ENCODE results near the gene HDAC10. TPM values are rescaled to one million over a fixed set of nuclear protein-coding genes. Genes with fewer than 3 reads are reported as not detected.

HDAC10 gene
- total and polyA plus RNA-seq, 10 of the 15 experiments (the other 5 are each of a cell fraction or from before 2014, with no cell fraction given) = 0.26 to 48.6 (median 5.0) TPM

DNA sequence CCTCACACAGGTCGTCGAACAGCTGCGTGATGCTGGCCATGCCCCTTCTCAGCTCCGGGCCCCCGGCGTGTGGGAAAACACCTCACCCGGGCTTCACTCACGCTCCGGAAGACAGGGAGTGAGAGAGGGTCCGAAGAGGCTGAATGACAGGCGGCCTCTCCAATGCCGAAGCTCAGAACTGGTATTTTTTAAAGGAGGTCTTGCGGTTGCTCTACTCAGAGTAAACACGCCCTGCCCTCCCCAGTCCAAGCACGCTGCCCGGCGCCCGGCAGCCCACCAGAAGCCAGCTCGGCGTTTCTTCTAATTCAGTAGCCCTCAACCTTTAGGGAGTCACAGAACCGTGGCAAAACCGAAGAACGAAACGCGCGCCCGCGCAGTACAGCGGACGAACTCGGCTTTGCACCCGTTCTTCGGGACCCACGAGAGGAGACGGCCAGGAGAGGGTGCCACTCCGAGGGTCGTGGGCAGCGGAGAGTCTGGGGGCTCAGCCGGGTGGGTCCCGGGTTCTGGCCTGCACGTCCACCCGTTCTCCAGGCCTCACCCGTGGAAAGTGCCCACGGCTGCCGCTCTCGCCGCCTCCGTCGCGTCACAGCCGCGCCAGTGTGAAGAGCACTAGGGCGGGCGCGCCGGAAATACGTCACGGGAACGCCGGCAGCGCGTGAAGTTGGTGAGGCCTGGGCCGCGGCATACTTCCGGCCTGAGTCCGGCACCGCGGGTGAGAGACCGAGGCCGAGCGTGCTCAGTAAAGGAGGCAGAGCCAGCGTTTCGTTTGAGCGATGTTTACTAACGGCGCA is 6.4 kb downstream of the HDAC10 start, which contains the start of gene TUBGCP6 (continued):
- TF ChIP-seq HSF1 (IDR thresholded peaks at IDR 0.05; ENCODE audit: low read depth, low read length) (no peak), RUNX3 (IDR thresholded peaks at IDR 0.05; ENCODE audit: low read length) (peak; percentile 70), YBX1 (IDR thresholded peaks at IDR 0.05) (no peak), TBL1XR1 (IDR thresholded peaks at IDR 0.05; ENCODE audit: low read depth, low read length) (no peak), ZZZ3 (IDR thresholded peaks at IDR 0.05; ENCODE audit: control insufficient read depth, insufficient read length, low read depth) (no peak), NFIC (IDR thresholded peaks at IDR 0.05; ENCODE audit: low read depth, low read length) (no peak), SREBF1 (IDR thresholded peaks at IDR 0.05; ENCODE audit: low read length) (no peak), CHD4 (IDR thresholded peaks at IDR 0.05) (no peak), PAX8 (IDR thresholded peaks at IDR 0.05) (no peak), RB1 (IDR thresholded peaks at IDR 0.05; ENCODE audit: borderline replicate concordance) (peak; percentile 84; the same call in 1 of the 2 replicates), EP300 (IDR thresholded peaks at IDR 0.05; ENCODE audit: borderline replicate concordance in 1 of 2, control insufficient read depth in 1 of 2, low read depth in 2 of 2, low read length in 2 of 2) (peak in 1 of 2 experiments; percentile 30; a peak in 1 of 4 replicates), CBX3 (IDR thresholded peaks at IDR 0.05; ENCODE audit: borderline replicate concordance, low read depth) (no peak), HDAC2 (IDR thresholded peaks at IDR 0.05) (no peak), ASH2L (IDR thresholded peaks at IDR 0.05; ENCODE audit: borderline replicate concordance, low read depth) (no peak), NR2C1 (IDR thresholded peaks at IDR 0.05) (peak; percentile 59; the same call in 1 of the 2 replicates), BRCA1 (IDR thresholded peaks at IDR 0.05; ENCODE audit: low read depth, low read length) (no peak), EGR1 (IDR thresholded peaks at IDR 0.05; ENCODE audit: borderline replicate concordance in 1 of 2, low read depth in 2 of 2, low read length in 2 of 2) (peak in 1 of 2 experiments; percentile 38; a peak in 1 of 3 replicates), SREBF2 (IDR thresholded peaks at IDR 0.05; ENCODE audit: low read length) (0 out of 2 replicates have a peak, but pooled peaks have one; percentile 35)
- TF ChIP-seq, protein P1, sequence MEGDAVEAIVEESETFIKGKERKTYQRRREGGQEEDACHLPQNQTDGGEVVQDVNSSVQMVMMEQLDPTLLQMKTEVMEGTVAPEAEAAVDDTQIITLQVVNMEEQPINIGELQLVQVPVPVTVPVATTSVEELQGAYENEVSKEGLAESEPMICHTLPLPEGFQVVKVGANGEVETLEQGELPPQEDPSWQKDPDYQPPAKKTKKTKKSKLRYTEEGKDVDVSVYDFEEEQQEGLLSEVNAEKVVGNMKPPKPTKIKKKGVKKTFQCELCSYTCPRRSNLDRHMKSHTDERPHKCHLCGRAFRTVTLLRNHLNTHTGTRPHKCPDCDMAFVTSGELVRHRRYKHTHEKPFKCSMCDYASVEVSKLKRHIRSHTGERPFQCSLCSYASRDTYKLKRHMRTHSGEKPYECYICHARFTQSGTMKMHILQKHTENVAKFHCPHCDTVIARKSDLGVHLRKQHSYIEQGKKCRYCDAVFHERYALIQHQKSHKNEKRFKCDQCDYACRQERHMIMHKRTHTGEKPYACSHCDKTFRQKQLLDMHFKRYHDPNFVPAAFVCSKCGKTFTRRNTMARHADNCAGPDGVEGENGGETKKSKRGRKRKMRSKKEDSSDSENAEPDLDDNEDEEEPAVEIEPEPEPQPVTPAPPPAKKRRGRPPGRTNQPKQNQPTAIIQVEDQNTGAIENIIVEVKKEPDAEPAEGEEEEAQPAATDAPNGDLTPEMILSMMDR (IDR thresholded peaks at IDR 0.05 in 2 of 3, conservative IDR thresholded peaks at IDR 0.05 in 1 of 3; ENCODE audit: control insufficient read depth in 2 of 3, extremely low read depth in 1 of 3, insufficient read depth in 1 of 3, low read depth in 3 of 3, low read length in 3 of 3) = peak in 2 of 3 experiments; percentile 13 to 34; a peak in 3 of 6 replicates
- TF ChIP-seq, protein P2, sequence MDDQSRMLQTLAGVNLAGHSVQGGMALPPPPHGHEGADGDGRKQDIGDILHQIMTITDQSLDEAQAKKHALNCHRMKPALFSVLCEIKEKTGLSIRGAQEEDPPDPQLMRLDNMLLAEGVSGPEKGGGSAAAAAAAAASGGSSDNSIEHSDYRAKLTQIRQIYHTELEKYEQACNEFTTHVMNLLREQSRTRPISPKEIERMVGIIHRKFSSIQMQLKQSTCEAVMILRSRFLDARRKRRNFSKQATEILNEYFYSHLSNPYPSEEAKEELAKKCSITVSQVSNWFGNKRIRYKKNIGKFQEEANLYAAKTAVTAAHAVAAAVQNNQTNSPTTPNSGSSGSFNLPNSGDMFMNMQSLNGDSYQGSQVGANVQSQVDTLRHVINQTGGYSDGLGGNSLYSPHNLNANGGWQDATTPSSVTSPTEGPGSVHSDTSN (IDR thresholded peaks at IDR 0.05; ENCODE audit: insufficient replicate concordance, low read depth, low read length) = peak; percentile 94
- TF ChIP-seq, protein P3, sequence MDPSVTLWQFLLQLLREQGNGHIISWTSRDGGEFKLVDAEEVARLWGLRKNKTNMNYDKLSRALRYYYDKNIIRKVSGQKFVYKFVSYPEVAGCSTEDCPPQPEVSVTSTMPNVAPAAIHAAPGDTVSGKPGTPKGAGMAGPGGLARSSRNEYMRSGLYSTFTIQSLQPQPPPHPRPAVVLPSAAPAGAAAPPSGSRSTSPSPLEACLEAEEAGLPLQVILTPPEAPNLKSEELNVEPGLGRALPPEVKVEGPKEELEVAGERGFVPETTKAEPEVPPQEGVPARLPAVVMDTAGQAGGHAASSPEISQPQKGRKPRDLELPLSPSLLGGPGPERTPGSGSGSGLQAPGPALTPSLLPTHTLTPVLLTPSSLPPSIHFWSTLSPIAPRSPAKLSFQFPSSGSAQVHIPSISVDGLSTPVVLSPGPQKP (IDR thresholded peaks at IDR 0.05; ENCODE audit: low read depth, low read length) = peak; percentile 86
- TF ChIP-seq, protein P4, sequence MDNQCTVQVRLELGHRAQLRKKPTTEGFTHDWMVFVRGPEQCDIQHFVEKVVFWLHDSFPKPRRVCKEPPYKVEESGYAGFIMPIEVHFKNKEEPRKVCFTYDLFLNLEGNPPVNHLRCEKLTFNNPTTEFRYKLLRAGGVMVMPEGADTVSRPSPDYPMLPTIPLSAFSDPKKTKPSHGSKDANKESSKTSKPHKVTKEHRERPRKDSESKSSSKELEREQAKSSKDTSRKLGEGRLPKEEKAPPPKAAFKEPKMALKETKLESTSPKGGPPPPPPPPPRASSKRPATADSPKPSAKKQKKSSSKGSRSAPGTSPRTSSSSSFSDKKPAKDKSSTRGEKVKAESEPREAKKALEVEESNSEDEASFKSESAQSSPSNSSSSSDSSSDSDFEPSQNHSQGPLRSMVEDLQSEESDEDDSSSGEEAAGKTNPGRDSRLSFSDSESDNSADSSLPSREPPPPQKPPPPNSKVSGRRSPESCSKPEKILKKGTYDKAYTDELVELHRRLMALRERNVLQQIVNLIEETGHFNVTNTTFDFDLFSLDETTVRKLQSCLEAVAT (IDR thresholded peaks at IDR 0.05) = peak; percentile 58

Measured in GM12878 (cell line).